ENCODE measurements around the gene AP1G2.

- TF ChIP-seq REST (IDR thresholded peaks at IDR 0.05; ENCODE audit: low read depth): no peak
- TF ChIP-seq YY1 (IDR thresholded peaks at IDR 0.05; ENCODE audit: low read depth): no peak
- no peak for TF ChIP-seq FOXM1 (IDR thresholded peaks at IDR 0.05; ENCODE audit: borderline replicate concordance, low read depth)
- TF ChIP-seq EGR1 (IDR thresholded peaks at IDR 0.05): no peak
- TF ChIP-seq USF1 (IDR thresholded peaks at IDR 0.05): no peak
- no peak for TF ChIP-seq EP300 (IDR thresholded peaks at IDR 0.05; ENCODE audit: borderline replicate concordance)
- no peak for TF ChIP-seq TAF1 (IDR thresholded peaks at IDR 0.05; ENCODE audit: low read depth)
- TF ChIP-seq TCF12 (IDR thresholded peaks at IDR 0.05; ENCODE audit: low read depth): no peak
- no peak for TF ChIP-seq RAD21 (IDR thresholded peaks at IDR 0.05; ENCODE audit: low read depth)
- no peak for TF ChIP-seq NFIC (IDR thresholded peaks at IDR 0.05)
- no peak for TF ChIP-seq CEBPB (IDR thresholded peaks at IDR 0.05)
- TF ChIP-seq CREB1 (IDR thresholded peaks at IDR 0.05; ENCODE audit: low read depth): no peak
- TF ChIP-seq, protein P1, sequence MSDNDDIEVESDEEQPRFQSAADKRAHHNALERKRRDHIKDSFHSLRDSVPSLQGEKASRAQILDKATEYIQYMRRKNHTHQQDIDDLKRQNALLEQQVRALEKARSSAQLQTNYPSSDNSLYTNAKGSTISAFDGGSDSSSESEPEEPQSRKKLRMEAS (IDR thresholded peaks at IDR 0.05): no peak
- TF ChIP-seq TEAD4 (IDR thresholded peaks at IDR 0.05): no peak
Measured at GRCh38 chr14:23550131-23550811, 17.3 kb downstream of the AP1G2 start.

Data from Ishikawa (cell line).